GM21825 (cell line): ENCODE results near the gene ETDC.

Experiments
- ATAC-seq: cut with Tn5 transposase; IDR thresholded peaks from one replicate; pipeline ENCODE4 v1.9.1; 2021; ENCODE audit warnings: mild to moderate bottlenecking, moderate library complexity; ENCODE audit not compliant: unreplicated experiment

The ETDC gene

DNA sequence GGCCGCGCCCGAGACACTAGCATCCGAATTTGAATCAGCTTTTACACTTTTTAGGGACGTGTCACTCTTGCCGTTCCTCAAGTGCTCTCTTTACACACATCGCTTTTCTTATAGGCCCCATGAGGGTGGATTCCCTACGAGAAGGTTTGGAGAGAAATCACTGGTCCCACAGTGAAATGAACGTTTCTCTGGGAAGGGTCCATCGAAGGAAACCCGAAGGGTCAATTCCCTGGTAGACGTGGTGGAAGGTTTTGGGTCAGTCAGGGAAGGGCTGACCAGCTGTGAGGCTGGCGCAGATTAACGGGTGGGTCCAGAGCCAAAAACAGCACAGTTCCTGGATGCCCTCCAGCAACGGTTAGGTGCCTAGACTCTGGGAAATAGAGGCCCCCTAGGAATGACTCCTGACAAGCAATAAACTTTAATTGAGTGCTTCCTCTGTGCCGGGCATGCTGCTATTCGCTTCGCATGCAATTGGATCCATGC, 35.9 kb downstream of the ETDC start:
- ATAC-seq = no peak

DNA sequence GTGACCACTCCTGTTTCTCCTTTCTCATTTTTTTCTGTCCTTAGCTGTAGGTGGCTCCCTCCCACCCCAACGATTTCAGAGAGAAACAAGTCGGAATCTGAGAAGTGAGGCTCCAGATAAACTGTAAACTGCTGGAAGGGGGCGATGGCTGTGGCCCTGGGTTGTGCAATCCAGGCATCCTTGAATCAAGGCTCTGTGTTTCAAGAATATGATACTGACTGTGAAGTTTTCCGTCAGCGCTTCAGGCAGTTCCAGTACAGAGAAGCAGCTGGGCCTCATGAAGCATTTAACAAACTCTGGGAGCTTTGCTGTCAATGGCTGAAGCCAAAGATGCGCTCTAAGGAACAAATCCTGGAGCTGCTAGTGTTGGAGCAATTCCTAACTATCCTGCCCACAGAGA, 37.7 kb downstream of the ETDC start:
- no peak for ATAC-seq

DNA sequence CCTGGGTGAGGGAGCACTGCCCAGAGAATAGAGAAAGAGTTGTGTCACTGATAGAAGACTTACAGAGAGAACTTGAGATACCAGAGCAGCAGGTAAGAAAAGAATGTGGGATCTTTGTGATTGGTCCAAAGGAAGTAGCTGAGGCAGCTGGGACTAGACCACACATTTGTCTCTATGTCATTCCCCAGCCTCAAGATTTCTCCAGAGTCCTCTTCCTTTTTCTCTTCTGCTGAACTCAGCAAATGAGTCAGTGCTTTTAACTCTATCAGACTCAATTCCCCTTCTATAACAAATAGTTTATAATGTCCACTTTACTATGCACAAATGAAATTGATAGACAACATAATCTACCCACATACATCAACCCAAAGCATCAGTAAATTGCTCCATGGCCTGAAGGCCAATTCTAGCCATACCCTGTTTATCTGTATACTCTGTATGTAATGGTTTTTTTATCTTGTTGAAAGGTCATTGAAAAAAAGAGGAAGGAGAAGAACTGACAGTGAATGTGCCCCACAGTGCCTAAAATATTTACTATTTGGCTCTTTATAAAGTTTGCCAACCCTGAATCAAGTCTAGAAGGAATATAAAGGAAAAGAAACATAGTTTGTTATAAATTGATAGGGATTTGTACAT, 38.2 kb downstream of the ETDC start:
- no peak for ATAC-seq

DNA sequence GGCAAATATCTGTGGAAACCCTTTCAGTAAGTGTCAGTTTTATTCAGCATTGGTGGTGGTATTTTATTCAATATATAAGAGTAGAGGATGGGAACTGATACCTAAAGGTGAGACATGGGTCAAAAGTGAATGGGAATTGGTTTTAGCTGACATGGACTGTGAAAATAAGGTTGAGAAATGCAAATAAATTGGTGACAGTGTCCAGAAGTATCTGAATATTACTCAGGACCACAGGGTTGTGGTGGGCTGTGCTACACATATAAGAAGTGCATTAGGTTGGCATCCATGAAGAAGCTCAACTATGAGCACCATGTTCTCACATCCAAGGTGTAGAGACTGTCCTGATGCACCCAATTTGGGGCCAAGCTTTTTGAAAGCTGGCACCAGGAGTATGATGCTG, 45.0 kb downstream of the ETDC start:
- ATAC-seq = no peak
